HL-60 (cell line): ENCODE results near the gene SFXN5.

Experiments
- DNase-seq, 2 experiments: peaks; one replicate each; pipeline ENCODE4 v3.0.0-alpha.2; 2010 to 2020; ENCODE audit warnings: low read depth in 1 of 2, low spot score in 1 of 2
- H3K27ac ChIP-seq: fragments of 250-450 bp; sonication (Bioruptor Pico); replicated peaks from 2 replicates; pipeline ENCODE4 v1.5.1; 2020; ENCODE audit warnings: mild to moderate bottlenecking, moderate library complexity
- H3K27me3 ChIP-seq: fragments of 250-450 bp; sonication (Bioruptor Pico); 2 replicates; pipeline ENCODE4 v1.5.1; 2021; ENCODE audit warnings: mild to moderate bottlenecking, moderate library complexity; ENCODE audit not compliant: insufficient read depth, poor library complexity, severe bottlenecking
- H3K4me3 ChIP-seq: replicated peaks from 2 replicates; pipeline ENCODE4 v1.5.1; 2011; ENCODE audit warnings: mild to moderate bottlenecking, control low read depth, low read length; ENCODE audit not compliant: insufficient read depth
- CTCF ChIP-seq: IDR thresholded peaks from one replicate; pipeline ENCODE4 v1.5.1; 2011; ENCODE audit warnings: low read length, control low read depth, inconsistent platforms; ENCODE audit not compliant: insufficient read depth
- GABPA ChIP-seq: IDR thresholded peaks from 2 replicates; pipeline ENCODE4 v1.6.1; 2012; ENCODE audit warnings: low read depth
- POLR2AphosphoS5 ChIP-seq: IDR thresholded peaks from 2 replicates; pipeline ENCODE4 v1.6.1; 2012; ENCODE audit warnings: low read depth
- REST ChIP-seq: IDR thresholded peaks from 2 replicates; pipeline ENCODE4 v1.6.1; 2012; ENCODE audit warnings: low read depth; ENCODE audit not compliant: insufficient replicate concordance
- SPI1 ChIP-seq: IDR thresholded peaks from 2 replicates; pipeline ENCODE4 v1.6.1; 2012; ENCODE audit warnings: low read depth, mild to moderate bottlenecking, borderline replicate concordance

Gene SFXN5

GRCh38 chr2:73079636-73080035 lies 8.1 kb upstream of the SFXN5 start:
- no peak overlapping the region for H3K4me3 ChIP-seq
- TF ChIP-seq REST = no peak
- no peak for TF ChIP-seq CTCF
- TF ChIP-seq POLR2AphosphoS5 = no peak
- TF ChIP-seq SPI1 = no peak
- TF ChIP-seq GABPA = no peak

GRCh38 chr2:73078457-73079411 lies 7.2 kb upstream of the SFXN5 start:
- Histone ChIP-seq H3K4me3 (no peak overlapping the region), H3K27ac (no peak overlapping the region), H3K27me3 (peaks cover 2% of the 10 kb centered on the region)
- DNase-seq = no peak
- TF ChIP-seq SPI1 (no peak), REST (no peak), GABPA (no peak), POLR2AphosphoS5 (no peak), CTCF (no peak)

More at GRCh38 chr2:73079636-73080035, 8.1 kb upstream of the SFXN5 start:
- Histone ChIP-seq H3K27ac (no peak overlapping the region), H3K27me3 (peaks cover 2% of the 10 kb centered on the region)
- no peak for DNase-seq

- Histone ChIP-seq H3K27me3 (peaks cover 2% of the 10 kb centered on the region), H3K27ac (no peak overlapping the region), H3K4me3 (no peak overlapping the region)
- no peak for DNase-seq
- TF ChIP-seq POLR2AphosphoS5 (no peak), CTCF (no peak), SPI1 (no peak), GABPA (no peak), REST (no peak)
Observed at GRCh38 chr2:73077424-73077795, 5.9 kb upstream of the SFXN5 start.
